NCI-H82 treated with DMSO at 0.1 percent for 48 hours (cell line): ENCODE measurements around the gene VRTN.
"Not testable (repeated sequence)": the region's sequence is repeated elsewhere in the genome, so short reads cannot be mapped to it uniquely, and the experiment has no call there.

Experiments
- DNase-seq: peaks from one replicate; lab custom pipeline; 2025; ENCODE audit not compliant: unreplicated experiment; lab: John Stamatoyannopoulos, UW

VRTN gene

DNA sequence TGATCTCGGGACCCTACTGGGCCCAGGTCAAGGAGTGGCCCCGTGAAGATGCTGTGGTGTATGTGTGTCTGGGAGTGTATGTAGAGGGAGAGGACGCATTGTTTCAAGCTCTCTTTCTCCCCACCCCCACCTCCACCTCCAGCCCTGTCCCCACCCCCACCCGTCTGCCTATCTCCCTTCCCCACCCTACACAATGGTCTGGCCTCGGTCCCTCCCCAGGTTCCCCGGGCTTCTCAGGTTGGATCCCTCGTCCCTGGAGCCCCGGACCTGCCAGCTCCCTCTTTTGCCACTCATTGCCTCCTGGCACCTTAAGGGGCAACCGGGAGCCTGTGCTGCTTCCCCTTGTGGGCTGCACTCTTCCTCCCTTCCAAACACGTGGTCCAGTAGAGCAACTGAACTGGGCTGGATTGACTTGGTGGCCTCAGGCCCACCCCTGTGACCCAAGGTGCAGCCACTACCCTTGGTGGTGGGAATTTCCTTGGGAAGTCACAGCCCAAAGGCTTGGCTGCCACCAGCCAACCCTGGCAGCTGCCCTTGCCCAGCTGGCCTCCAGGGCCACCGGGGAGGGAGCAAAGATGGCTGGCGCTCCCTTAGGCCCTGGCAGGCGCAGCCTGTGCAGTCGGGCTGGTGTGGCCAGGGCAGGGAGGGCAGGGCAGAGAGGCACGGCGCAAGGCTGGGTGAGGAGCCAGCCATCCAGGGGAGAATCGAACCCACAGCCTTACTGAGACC is 628 bp downstream of the VRTN start:
- no peak for DNase-seq

GRCh38 chr14:74349757-74350156 is 1.5 kb downstream of the VRTN start:
- no peak for DNase-seq

DNA sequence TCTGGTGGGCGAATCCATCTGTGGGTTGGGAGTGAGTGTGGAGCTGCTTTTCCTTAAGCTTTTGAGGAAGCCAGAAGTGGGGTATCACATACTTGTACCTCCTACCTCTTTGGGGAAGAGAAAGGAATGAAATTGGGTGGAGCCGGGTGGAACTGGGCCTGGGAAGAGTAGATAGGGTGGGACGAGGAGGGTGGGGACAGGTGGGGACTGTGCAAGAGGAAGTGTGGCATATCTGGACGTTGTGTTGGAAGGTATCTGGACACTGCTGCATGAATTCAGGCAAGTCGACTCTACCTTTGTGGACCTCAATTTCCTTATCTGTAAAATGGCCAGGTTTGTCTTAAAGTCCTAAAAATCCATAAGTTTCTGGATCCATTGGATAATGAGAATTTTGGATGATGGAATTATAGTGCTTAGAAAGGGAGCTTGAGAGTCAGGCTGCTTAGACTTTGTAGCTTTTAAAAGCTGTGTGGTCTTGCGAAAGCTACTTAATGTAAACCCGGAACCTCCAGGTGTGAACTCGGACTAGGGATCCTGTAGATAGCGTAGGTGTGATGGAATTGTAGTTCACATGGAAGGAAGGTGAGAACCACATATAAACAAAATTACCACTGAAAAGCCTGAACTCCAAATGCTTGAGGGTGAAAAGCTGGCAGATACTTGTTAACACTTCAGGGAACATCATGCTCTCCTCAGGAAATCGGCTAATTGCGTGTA is 2.1 kb downstream of the VRTN start:
- no peak for DNase-seq

GRCh38 chr14:74350928-74351323 is 2.7 kb downstream of the VRTN start:
- no peak for DNase-seq

- DNase-seq: no peak
Measured at GRCh38 chr14:74356892-74357575, 8.8 kb downstream of the VRTN start.

DNA sequence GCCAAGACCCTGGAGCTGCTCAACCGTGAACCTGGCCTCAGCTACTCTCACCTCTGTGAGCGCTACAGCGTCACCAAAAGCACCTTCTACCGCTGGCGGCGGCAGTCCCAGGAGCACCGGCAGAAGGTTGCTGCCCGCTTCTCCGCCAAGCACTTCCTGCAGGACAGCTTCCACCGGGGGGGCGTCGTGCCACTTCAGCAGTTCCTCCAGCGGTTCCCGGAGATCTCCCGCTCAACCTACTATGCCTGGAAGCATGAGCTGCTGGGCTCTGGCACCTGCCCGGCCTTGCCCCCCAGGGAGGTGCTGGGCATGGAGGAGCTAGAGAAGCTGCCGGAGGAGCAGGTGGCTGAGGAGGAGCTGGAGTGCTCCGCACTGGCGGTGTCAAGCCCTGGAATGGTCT is 9.3 kb downstream of the VRTN start:
- DNase-seq: no peak

DNA sequence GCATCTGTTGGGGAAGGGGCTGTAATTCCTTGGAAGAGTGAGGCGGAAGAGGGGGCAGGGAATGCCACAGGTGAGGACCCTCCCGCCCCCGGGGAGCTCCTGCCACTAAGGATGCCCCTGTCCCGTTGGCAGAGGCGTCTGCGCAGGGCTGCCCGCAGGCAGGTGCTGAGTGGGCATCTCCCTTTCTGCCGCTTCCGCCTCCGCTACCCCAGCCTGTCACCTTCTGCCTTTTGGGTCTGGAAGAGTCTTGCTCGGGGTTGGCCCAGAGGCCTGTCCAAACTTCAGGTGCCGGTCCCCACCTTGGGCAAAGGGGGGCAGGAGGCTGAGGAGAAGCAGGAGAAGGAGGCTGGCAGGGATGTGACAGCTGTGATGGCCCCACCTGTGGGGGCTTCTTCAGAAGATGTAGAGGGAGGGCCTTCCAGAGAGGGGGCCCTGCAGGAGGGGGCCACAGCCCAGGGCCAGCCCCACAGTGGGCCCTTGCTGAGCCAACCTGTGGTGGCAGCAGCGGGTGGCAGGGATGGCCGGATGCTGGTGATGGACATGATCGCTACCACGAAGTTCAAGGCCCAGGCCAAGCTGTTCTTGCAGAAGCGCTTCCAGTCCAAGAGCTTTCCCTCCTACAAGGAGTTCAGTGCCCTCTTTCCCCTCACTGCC is 10.0 kb downstream of the VRTN start:
- no peak for DNase-seq

DNA sequence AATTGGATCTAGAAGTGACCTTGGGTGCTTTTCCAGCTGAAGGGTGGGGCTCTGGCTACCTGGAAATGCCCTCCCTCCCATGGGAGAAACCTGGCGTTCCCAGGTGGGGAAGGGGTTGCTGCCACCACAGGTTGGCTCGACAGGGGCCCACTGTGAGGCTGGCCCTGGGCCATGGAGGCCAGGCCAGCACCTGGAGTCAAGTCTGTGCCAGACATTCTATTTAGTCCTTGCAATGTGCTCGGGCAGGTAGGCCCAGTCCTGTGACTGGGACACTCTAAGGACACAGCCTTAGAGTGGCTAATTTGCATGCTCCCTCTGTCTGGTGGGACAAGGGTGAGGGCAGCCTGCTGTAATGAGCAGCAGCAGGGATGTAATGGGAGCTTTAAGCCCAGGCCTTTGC is 11.9 kb downstream of the VRTN start:
- DNase-seq: no peak

- DNase-seq: peak; percentile 51
Measured at GRCh38 chr14:74362361-74362915, 14.2 kb downstream of the VRTN start.

DNA sequence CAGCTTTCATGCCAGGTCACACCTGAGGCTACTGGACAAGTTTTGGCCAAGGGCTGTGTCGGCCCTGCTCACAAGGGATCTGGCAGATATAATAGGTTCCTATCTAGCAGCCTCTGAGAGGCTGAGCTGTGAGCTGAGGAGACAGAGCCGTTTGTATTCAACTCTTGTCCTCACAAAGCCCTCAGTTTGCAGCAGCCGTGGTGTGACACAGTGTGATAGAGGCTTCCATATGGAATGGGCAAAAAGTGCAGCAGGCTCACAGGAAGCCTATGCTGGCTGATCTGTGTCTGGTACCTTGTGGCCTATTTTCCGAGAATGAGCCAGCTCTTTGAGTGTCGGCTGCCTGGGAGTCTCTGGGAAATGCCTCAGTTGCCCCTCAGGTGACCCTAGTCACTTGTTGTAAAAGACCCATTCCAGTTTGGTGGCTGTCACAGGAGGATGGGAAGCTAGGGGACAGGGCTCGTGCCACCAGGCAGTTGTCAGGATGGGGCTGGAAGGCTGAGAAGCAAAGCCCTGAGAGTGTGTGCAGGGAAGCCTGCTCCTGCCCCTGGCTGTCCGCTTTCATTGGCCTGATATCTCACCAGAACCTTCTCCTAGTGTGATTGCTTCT is 16.1 kb downstream of the VRTN start:
- DNase-seq: no peak

- no peak for DNase-seq
Measured at GRCh38 chr14:74368026-74368425, 19.8 kb downstream of the VRTN start.

DNA sequence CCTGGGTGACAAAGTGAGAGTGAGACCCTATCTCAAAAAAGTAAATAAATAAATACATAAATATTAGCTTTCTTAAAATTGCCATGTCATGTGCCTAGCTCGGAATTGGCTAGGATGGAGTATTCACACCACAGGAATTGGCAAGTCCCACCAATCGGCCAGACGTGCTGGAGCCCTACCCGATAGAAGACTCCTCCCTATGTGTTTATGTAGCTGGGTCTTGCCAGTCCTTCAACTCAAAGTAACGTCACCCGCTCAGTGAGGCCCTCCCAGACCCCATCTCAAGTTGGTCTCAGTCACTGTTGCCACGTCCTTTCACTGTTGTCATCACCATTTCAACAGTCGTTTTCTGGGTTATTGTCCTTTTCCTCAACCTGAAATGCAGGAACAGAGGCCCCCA is 20.2 kb downstream of the VRTN start:
- no peak for DNase-seq

- no peak for DNase-seq
Measured at GRCh38 chr14:74377976-74378690, 29.9 kb downstream of the VRTN start.

GRCh38 chr14:74380172-74380571 is 31.9 kb downstream of the VRTN start:
- no peak for DNase-seq

- DNase-seq: no peak
Measured at GRCh38 chr14:74380845-74381244, 32.6 kb downstream of the VRTN start.

- not testable (repeated sequence) for DNase-seq
Measured at GRCh38 chr14:74381571-74381970, 33.3 kb downstream of the VRTN start.

DNA sequence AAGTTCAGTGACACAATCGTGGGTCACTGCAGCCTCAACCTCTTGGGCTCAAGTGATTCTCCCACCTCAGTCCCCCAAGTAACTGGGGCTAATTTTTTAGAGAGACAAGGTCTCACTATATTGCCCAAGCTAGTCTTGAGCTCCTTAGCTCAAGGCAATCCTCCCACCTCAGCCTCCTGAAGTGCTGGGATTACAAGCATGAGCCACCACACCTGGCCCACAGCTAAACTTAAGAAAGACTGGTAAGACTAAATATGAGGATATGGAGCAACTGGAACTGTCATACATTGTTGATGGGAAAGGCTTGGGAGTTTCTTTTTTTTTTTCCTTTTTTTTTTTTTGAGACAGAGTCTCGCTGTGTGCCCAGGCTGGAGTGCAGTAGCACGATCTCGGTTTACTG is 34.0 kb downstream of the VRTN start:
- DNase-seq: no peak

- DNase-seq: no peak
Measured at GRCh38 chr14:74389980-74390379, 41.7 kb downstream of the VRTN start.

DNA sequence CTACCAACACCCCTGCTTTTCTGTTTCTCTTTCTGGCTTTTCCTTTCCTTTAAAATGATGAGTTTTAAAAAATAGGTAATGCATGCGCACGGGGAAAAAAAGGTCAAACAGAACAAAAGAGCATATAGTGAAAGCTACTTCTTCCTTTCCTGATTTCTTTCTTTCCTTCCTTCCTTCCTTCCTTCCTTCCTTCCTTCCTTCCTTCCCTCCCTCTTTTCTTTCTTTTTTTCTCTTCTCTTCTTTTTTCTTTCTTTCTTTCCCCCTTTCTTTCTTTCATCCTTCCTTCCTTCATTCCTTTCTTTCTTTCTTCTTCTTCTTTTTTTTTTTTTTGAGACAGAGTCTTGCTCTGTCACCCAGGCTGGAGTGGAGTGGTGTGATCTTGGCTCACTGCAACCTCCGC is 42.2 kb downstream of the VRTN start:
- DNase-seq: not testable (repeated sequence)

DNA sequence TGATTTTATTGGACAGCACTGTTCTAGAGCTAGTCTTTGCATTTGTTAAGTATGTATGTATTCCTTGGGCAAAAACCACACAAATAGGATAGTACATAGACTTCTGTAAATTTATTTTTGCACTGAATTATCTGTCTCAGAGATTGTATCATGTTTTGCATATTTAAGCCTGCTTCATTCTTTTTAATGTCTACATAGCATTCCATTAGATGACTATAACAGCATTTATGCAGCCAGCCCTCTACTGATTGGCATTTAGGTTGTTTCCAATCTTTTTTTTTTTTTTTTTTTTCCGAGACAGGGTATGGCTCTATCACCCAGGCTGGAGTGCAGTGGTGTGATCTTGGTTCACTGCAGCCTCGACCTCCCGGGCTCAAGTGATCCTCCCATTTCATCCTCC is 43.2 kb downstream of the VRTN start:
- no peak for DNase-seq
